B cell (primary cell): ENCODE results near the gene STXBP5L. TPM values are rescaled to one million over a fixed set of nuclear protein-coding genes. Genes with fewer than 3 reads are reported as not detected.

Experiments used
- ATAC-seq: fragments of 200-7000 bp; cut with Tn5 transposase; one replicate; pipeline ENCODE4 v1.10.0; 2021; ENCODE audit warnings: low read depth, mild to moderate bottlenecking, moderate number of reproducible peaks, moderate library complexity
- CTCF ChIA-PET: fragments of 350-600 bp; sonication (Branson Sonifier 250); formaldehyde crosslinking; loops from one replicate; lab custom pipeline; 2021; ENCODE audit warnings: antibody characterized with exemption, inconsistent platforms; lab: Charles Lee
- POLR2A ChIA-PET: fragments of 350-600 bp; sonication (Branson Sonifier 250); formaldehyde crosslinking; loops from one replicate; lab custom pipeline; 2021; ENCODE audit warnings: antibody characterized with exemption; lab: Charles Lee
- DNase-seq: peaks from one replicate; pipeline ENCODE4 v3.0.0; 2013
- H2AFZ ChIP-seq: 2 replicates; pipeline ENCODE4 v1.6.1; 2012; ENCODE audit warnings: mild to moderate bottlenecking, low read depth, low read length; ENCODE audit not compliant: insufficient read depth, poor library complexity, severe bottlenecking
- H3K27ac ChIP-seq, 2 donors: 1 replicate in 1 of 2; 2 replicates in 1 of 2; pipeline ENCODE4 v1.5.1; 2012 to 2013; ENCODE audit warnings: low read length in 2 of 2, mild to moderate bottlenecking in 2 of 2, moderate library complexity in 1 of 2
- H3K27me3 ChIP-seq, 4 experiments: fragments of 200-600 bp in 1 of 4; sonication (generic) in 1 of 4; replicated peaks in 1 of 4; 1 replicate in 2 of 4; 2 replicates in 2 of 4; pipeline versions ENCODE4 v1.6.1 to v1.7.0; 2013 to 2016; ENCODE audit warnings: low read length in 3 of 4, mild to moderate bottlenecking in 2 of 4, mixed read lengths in 1 of 4, moderate library complexity in 1 of 4; ENCODE audit not compliant: insufficient read depth in 4 of 4, control insufficient read depth in 3 of 4; ENCODE audit errors: control extremely low read depth in 1 of 4
- H3K36me3 ChIP-seq, 2 experiments: replicated peaks in 1 of 2; 1 replicate in 1 of 2; 2 replicates in 1 of 2; pipeline versions ENCODE4 v1.6.1 to v1.7.1; 2013; ENCODE audit warnings: low read length in 1 of 2; ENCODE audit not compliant: insufficient read depth in 2 of 2, control insufficient read depth in 1 of 2; ENCODE audit errors: control extremely low read depth in 1 of 2, extremely low read depth in 1 of 2
- H3K4me1 ChIP-seq, 2 donors: fragments of 200-600 bp in 1 of 2; sonication (generic) in 1 of 2; 1 replicate in 1 of 2; 2 replicates in 1 of 2; pipeline versions ENCODE4 v1.5.1 to v1.6.1; 2013 to 2017; ENCODE audit warnings: low read length in 2 of 2; ENCODE audit not compliant: control insufficient read depth in 2 of 2, insufficient read depth in 2 of 2
- H3K4me2 ChIP-seq: replicated peaks from 2 replicates; pipeline ENCODE3; 2012; ENCODE audit warnings: mild to moderate bottlenecking, low read depth, low read length; ENCODE audit not compliant: poor library complexity, severe bottlenecking
- H3K4me3 ChIP-seq, 5 experiments: fragments of 200-600 bp in 1 of 5; sonication (generic) in 1 of 5; 1 replicate in 3 of 5; 2 replicates in 2 of 5; pipeline versions ENCODE4 v1.5.1 to v1.7.0; 2011 to 2016; ENCODE audit warnings: low read length in 4 of 5, mild to moderate bottlenecking in 4 of 5, low read depth in 2 of 5, control low read depth in 1 of 5, moderate library complexity in 1 of 5; ENCODE audit not compliant: insufficient read depth in 1 of 5; ENCODE audit errors: control extremely low read depth in 1 of 5, extremely low read depth in 1 of 5
- H3K79me2 ChIP-seq: fragments of 200-600 bp; sonication (generic); one replicate; pipeline ENCODE4 v1.6.0; 2016; ENCODE audit warnings: low read length; ENCODE audit not compliant: control insufficient read depth, insufficient read depth
- H3K9ac ChIP-seq: fragments of 200-600 bp; sonication (generic); 2 replicates; pipeline ENCODE4 v1.6.1; 2017; ENCODE audit warnings: mild to moderate bottlenecking, low read length, moderate library complexity
- H3K9me3 ChIP-seq, 3 donors: one replicate each; pipeline versions ENCODE4 v1.6.1 to v1.7.1; 2013; ENCODE audit warnings: low read length in 2 of 3; ENCODE audit not compliant: control insufficient read depth in 2 of 3, insufficient read depth in 1 of 3; ENCODE audit errors: control extremely low read depth in 1 of 3
- H4K20me1 ChIP-seq: 2 replicates; pipeline ENCODE4 v1.6.0; 2012; ENCODE audit warnings: mild to moderate bottlenecking, low read length; ENCODE audit not compliant: insufficient read depth, control insufficient read depth, poor library complexity, severe bottlenecking
- H3K27ac Mint-ChIP-seq: one replicate; pipeline ENCODE4 v1.8.0; 2021; ENCODE audit warnings: mixed read lengths
- H3K27me3 Mint-ChIP-seq: one replicate; pipeline ENCODE4 v1.8.0; 2021; ENCODE audit warnings: mixed read lengths
- H3K4me1 Mint-ChIP-seq: one replicate; pipeline ENCODE4 v1.8.0; 2021; ENCODE audit warnings: mixed read lengths
- H3K4me3 Mint-ChIP-seq: one replicate; pipeline ENCODE4 v1.8.0; 2021; ENCODE audit warnings: mixed read lengths
- H3K9me3 Mint-ChIP-seq: one replicate; pipeline ENCODE4 v1.8.0; 2022; ENCODE audit warnings: mixed read lengths; ENCODE audit not compliant: insufficient read depth
- EZH2 ChIP-seq: IDR thresholded peaks from 2 replicates; pipeline ENCODE4 v1.6.1; 2012; ENCODE audit warnings: borderline replicate concordance, low read depth, mild to moderate bottlenecking, moderate library complexity, low read length; ENCODE audit not compliant: insufficient read depth, poor library complexity, severe bottlenecking
- WGBS: methylation state at CpG from one replicate; pipeline ENCODE4 v1.1.5; 2013; ENCODE audit warnings: missing lambda C conversion rate; ENCODE audit not compliant: insufficient coverage; 5-methylcytosine and 5-hydroxymethylcytosine counted together
- intact Hi-C: fragments of 100-400 bp; cut with micrococcal nuclease; formaldehyde crosslinking; loops from one replicate; pipeline ENCODE4 v1.10.0; 2022
- polyA plus RNA-seq: library from polyadenylated mRNA; depleted of rRNA; stranded (reverse); fragments of >200 nt; gene quantifications from 2 replicates; pipeline ENCODE4 v1.2.3, GENCODE V29; 2012
- total RNA-seq, 2 donors: library from RNA; stranded (reverse); fragments of 120-200 nt in 1 of 2; gene quantifications; 1 replicate in 1 of 2; 2 replicates in 1 of 2; pipeline versions ENCODE4 v1.2.3 to v1.2.4, GENCODE V29; 2013 to 2022
- TF ChIP-seq, protein P1 (sequence below): fragments of 200-600 bp; IDR thresholded peaks from one replicate; pipeline ENCODE4 v1.8.0; 2022; ENCODE audit warnings: antibody characterized with exemption, mild to moderate bottlenecking

Gene STXBP5L
- total and polyA plus RNA-seq, 2 donors (not counting 1 experiment from before 2014, with no cell fraction given): not detected

DNA sequence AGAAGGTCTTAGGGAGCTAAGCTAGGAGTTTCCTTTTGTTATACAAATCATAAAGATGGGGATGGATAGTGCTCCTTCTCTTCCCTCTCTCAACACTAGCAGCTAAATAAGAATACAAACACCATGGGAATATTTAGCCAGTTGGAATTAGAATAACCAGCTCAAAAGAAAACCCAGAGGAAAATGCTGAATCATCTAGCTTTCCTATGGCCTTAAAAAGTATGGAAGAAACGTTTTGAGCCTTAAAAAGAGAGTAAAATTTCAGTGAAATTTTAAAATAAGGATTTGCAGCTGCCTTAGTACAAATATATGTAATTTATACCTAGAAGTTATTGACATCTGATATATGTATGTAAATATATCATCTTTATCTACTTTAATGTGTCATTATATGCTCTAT, 245.8 kb downstream of the STXBP5L start:
- H3K27me3 Mint-ChIP-seq: no peaks in the 10 kb centered on the region
- ATAC-seq (no peak), DNase-seq (no peak)
- H3K4me2 ChIP-seq: no peak overlapping the region
- POLR2A ChIA-PET: no interaction called here
- H3K9ac ChIP-seq: no peak overlapping the region
- H3K4me1 ChIP-seq: no peaks in the 10 kb centered on the region
- H3K79me2 ChIP-seq: no peaks in the 10 kb centered on the region
- no peaks in the 10 kb centered on the region for H3K36me3 ChIP-seq
- WGBS: no CpG with 5 or more reads among the region's 1 CpG
- CTCF ChIA-PET: no interaction called here
- H2AFZ ChIP-seq: no peak overlapping the region
- H3K9me3 Mint-ChIP-seq: no peaks in the 10 kb centered on the region
- no peak overlapping the region for H3K27ac ChIP-seq
- H3K4me3 ChIP-seq: no peak overlapping the region
- no peak overlapping the region for H3K27ac Mint-ChIP-seq
- H4K20me1 ChIP-seq: no peaks in the 10 kb centered on the region
- H3K4me3 Mint-ChIP-seq: no peak overlapping the region
- H3K4me1 Mint-ChIP-seq: no peaks in the 10 kb centered on the region
- H3K27me3 ChIP-seq: no peaks in the 10 kb centered on the region
- intact Hi-C loops: no loop called here
- H3K9me3 ChIP-seq: peaks cover 0 to 1% (median 0%) of the 10 kb centered on the region in 3 donors
- no peak for TF ChIP-seq EZH2
- TF ChIP-seq, protein P1, sequence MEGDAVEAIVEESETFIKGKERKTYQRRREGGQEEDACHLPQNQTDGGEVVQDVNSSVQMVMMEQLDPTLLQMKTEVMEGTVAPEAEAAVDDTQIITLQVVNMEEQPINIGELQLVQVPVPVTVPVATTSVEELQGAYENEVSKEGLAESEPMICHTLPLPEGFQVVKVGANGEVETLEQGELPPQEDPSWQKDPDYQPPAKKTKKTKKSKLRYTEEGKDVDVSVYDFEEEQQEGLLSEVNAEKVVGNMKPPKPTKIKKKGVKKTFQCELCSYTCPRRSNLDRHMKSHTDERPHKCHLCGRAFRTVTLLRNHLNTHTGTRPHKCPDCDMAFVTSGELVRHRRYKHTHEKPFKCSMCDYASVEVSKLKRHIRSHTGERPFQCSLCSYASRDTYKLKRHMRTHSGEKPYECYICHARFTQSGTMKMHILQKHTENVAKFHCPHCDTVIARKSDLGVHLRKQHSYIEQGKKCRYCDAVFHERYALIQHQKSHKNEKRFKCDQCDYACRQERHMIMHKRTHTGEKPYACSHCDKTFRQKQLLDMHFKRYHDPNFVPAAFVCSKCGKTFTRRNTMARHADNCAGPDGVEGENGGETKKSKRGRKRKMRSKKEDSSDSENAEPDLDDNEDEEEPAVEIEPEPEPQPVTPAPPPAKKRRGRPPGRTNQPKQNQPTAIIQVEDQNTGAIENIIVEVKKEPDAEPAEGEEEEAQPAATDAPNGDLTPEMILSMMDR: no peak

DNA sequence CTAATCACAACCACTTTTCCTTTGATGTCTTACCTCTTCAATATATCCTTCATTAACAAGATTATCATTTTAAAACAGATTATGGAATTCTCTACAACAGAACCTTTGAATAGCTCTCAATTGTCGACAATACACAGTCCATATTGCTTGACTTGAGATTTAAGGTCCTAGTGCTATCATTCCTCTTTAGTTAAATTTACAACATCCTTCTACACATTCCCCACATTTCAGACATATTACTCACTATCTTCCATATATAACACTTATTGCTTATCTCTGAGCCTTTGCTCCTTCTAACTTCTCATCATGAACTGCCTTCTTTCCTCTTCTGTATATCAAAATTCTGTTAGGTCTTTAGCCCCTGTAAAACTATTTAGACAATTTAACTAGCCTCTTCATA, 247.0 kb downstream of the STXBP5L start:
- no peaks in the 10 kb centered on the region for H3K4me1 ChIP-seq
- H3K27me3 ChIP-seq: no peaks in the 10 kb centered on the region
- ATAC-seq (no peak), DNase-seq (no peak)
- Mint-ChIP-seq H3K4me1 (no peaks in the 10 kb centered on the region), H3K9me3 (no peaks in the 10 kb centered on the region), H3K27me3 (no peaks in the 10 kb centered on the region), H3K4me3 (no peak overlapping the region), H3K27ac (no peak overlapping the region)
- H3K4me3 ChIP-seq: no peak overlapping the region
- POLR2A ChIA-PET: no interaction called here
- TF ChIP-seq, protein P1: no peak
- TF ChIP-seq EZH2: no peak
- no peaks in the 10 kb centered on the region for H3K9me3 ChIP-seq
- H3K4me2 ChIP-seq: no peak overlapping the region
- intact Hi-C loops: no loop called here
- no peak overlapping the region for H3K27ac ChIP-seq
- no peaks in the 10 kb centered on the region for H4K20me1 ChIP-seq
- CTCF ChIA-PET: no interaction called here
- H3K79me2 ChIP-seq: no peaks in the 10 kb centered on the region
- no peak overlapping the region for H3K9ac ChIP-seq
- no peaks in the 10 kb centered on the region for H3K36me3 ChIP-seq
- 88% methylated on average over 1 of the region's 1 CpG for WGBS
- no peak overlapping the region for H2AFZ ChIP-seq
